ENCODE results near the gene FOXJ1. TPM values are rescaled to one million over a fixed set of nuclear protein-coding genes. Genes with fewer than 3 reads are reported as not detected.

Gene FOXJ1
- total RNA-seq, 4 donors from 2014 or later: 0.19 to 0.57 TPM; not detected in 2

GRCh38 chr17:76123749-76124581 lies 17.1 kb downstream of the FOXJ1 start:
- Histone ChIP-seq H3K4me3 (no peak overlapping the region), H3K9me3 (no peaks in the 10 kb centered on the region), H3K36me3 (no peaks in the 10 kb centered on the region), H3K27ac (no peak overlapping the region), H3K27me3 (no peaks in the 10 kb centered on the region), H3K4me1 (peaks cover 6 to 15% (median 10%) of the 10 kb centered on the region in 3 donors)
- intact Hi-C loops (cut with DNase I): loop anchor here (5.0 kb wide), 1 partner anchor 58 kb away; no protein-coding TSS in a partner anchor
- 44% methylated on average over 2 of the region's 9 CpGs; no CpG with 5 or more reads in 1 of the 2 donors for WGBS, 2 donors
- no peak for DNase-seq
- peak in 1 of 6 experiments; percentile 12 for TF ChIP-seq CTCF (IDR thresholded peaks at IDR 0.05)
- no peak for TF ChIP-seq POLR2A (IDR thresholded peaks at IDR 0.05)

DNA sequence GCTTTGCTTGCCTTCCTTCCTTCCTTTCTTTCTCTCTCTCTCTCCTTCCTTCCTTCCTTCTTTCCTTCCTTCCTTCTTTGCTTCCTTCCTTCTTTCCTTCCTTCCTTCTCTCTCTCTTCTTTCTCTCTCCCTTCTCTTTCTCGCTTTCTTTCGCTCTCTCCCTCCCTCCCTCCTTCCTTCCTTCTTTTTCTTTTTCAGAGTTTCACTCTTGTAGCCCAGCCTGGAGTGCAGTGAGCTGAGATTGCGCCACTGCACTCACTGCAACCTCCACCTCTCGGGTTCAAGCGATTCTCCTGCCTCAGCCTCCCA lies 17.9 kb downstream of the FOXJ1 start:
- intact Hi-C loops (cut with DNase I): loop anchor here (5.0 kb wide), 1 partner anchor 59 kb away; no protein-coding TSS in a partner anchor
- Histone ChIP-seq H3K4me3 (no peak overlapping the region), H3K4me1 (peaks cover 6 to 15% (median 10%) of the 10 kb centered on the region in 3 donors), H3K27me3 (no peaks in the 10 kb centered on the region), H3K36me3 (no peaks in the 10 kb centered on the region), H3K9me3 (no peaks in the 10 kb centered on the region), H3K27ac (no peak overlapping the region)
- no peak for DNase-seq
- WGBS, 2 donors: 75 to 76% methylated on average over 5 of the region's 5 CpGs
- no peak for TF ChIP-seq POLR2A (IDR thresholded peaks at IDR 0.05)
- no peak for TF ChIP-seq CTCF (IDR thresholded peaks at IDR 0.05)

DNA sequence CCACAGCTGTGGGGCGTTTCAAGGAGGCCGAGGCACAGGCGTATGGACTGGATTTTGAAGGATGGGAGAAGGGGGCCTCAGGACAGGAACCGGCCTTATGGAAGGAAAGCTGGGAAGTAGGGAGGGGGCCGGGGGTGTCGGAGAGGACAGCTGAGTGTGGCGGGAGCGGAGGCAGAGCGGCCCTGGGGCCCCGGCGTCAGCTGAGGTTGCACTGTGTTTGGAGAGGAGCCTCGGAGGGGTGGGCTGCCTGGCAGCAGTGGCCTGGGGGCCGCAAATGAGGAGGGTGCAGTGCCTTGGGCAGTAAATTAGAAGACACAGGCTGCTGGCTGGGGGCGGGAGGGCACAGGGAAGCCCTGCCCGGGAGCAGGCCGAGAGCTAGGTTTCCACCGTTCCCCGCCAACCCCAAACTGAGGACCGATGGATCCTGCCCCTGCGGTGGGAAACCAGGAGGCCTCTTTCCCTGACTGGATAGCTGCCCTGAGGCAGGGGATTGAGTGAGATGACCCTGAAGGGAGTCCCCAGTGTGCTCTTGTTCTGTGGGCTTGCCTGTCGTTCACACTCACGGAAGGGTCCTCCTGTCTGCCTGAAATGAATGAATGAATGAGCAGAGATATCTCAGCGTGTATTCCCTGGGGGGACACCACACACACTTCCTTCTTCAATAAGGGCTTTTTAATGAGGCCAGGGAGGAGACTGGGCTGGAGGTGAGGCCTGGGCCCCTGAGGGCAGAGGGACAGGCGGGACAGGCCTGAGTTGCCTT lies 18.4 kb downstream of the FOXJ1 start:
- 82 to 90% methylated on average over 10 to 20 of the region's 24 CpGs for WGBS, 2 donors
- H3K9me3 ChIP-seq: no peaks in the 10 kb centered on the region
- TF ChIP-seq POLR2A (IDR thresholded peaks at IDR 0.05): no peak
- no peak for TF ChIP-seq CTCF (IDR thresholded peaks at IDR 0.05)
- DNase-seq: no peak
- peaks cover 6 to 15% (median 10%) of the 10 kb centered on the region in 3 donors for H3K4me1 ChIP-seq
- H3K36me3 ChIP-seq: no peaks in the 10 kb centered on the region
- intact Hi-C loops (cut with DNase I): loop anchor here (5.0 kb wide), 1 partner anchor 60 kb away; no protein-coding TSS in a partner anchor
- H3K27ac ChIP-seq: no peak overlapping the region
- no peaks in the 10 kb centered on the region for H3K27me3 ChIP-seq
- no peak overlapping the region for H3K4me3 ChIP-seq

DNA sequence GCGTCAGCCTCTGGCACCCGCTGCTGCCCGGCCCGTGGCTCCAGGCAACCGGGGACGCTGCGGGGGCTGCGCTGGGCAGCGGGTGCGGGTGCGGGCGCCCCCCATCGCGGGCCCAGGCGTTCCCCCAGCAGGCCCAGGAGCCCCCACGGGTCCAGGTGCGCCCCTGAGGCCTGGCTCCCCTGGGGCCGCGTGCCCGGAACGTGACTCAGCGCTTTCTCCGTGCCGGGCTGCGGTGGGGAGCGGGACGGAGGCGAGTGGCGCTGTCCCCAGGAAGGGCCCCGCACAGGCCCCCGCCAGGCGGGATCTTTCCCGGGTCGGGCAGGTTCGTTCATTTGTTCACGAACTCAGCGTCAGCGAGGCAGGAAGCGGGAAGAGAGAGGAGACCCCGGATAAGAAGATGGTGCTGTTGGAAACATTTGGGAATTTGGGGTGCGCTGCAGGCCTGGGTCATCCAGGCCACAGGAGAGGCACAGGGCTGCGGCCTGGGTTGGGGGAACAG lies 19.1 kb downstream of the FOXJ1 start:
- peaks cover 6 to 15% (median 10%) of the 10 kb centered on the region in 3 donors for H3K4me1 ChIP-seq
- 48% methylated on average over 10 of the region's 42 CpGs; no CpG with 5 or more reads in 1 of the 2 donors for WGBS, 2 donors
- no peaks in the 10 kb centered on the region for H3K9me3 ChIP-seq
- DNase-seq: no peak
- H3K27ac ChIP-seq: peak overlapping the region in 3 of 4 donors; percentile 50 to 67 (median 61)
- no peaks in the 10 kb centered on the region for H3K27me3 ChIP-seq
- no peak for TF ChIP-seq CTCF (IDR thresholded peaks at IDR 0.05)
- no peak for TF ChIP-seq POLR2A (IDR thresholded peaks at IDR 0.05)
- peak overlapping the region; percentile 31 to 67 (median 40) for H3K4me3 ChIP-seq
- intact Hi-C loops (cut with DNase I): loop anchor here (2.0 to 5.0 kb wide), 2 partner anchors 60 to 157 kb away; no protein-coding TSS in a partner anchor
- no peaks in the 10 kb centered on the region for H3K36me3 ChIP-seq
